ENCODE results near the gene SNPH.
"Not testable (repeated sequence)": the region's sequence is repeated elsewhere in the genome, so short reads cannot be mapped to it uniquely, and the experiment has no call there.

The SNPH gene

GRCh38 chr20:1337441-1337840 is 71.3 kb downstream of the SNPH start:
- DNase-seq (ENCODE audit: low spot score) = no peak

GRCh38 chr20:1338096-1338495 is 72.0 kb downstream of the SNPH start:
- no peak for DNase-seq (ENCODE audit: low spot score)

- DNase-seq (ENCODE audit: low spot score) = no peak
Observed at GRCh38 chr20:1338801-1339200, 72.7 kb downstream of the SNPH start.

- no peak for DNase-seq (ENCODE audit: low spot score)
Observed at GRCh38 chr20:1341561-1342265, 75.6 kb downstream of the SNPH start.

GRCh38 chr20:1343446-1344124 is 77.5 kb downstream of the SNPH start:
- DNase-seq (ENCODE audit: low spot score) = not testable (repeated sequence)

- no peak for DNase-seq (ENCODE audit: low spot score)
Observed at GRCh38 chr20:1345030-1345755, 79.1 kb downstream of the SNPH start.

- no peak for DNase-seq (ENCODE audit: low spot score)
Observed at GRCh38 chr20:1345756-1346093, 79.6 kb downstream of the SNPH start.

- DNase-seq (ENCODE audit: low spot score) = no peak
Observed at GRCh38 chr20:1346315-1346969, 80.3 kb downstream of the SNPH start.

- DNase-seq (ENCODE audit: low spot score) = no peak
Observed at GRCh38 chr20:1353956-1354355, 87.9 kb downstream of the SNPH start.

GRCh38 chr20:1357921-1358671 is 92.0 kb downstream of the SNPH start:
- DNase-seq (ENCODE audit: low spot score) = no peak
